GM21723 (cell line): ENCODE results near the gene PTX3.

Source experiments
- ATAC-seq: cut with Tn5 transposase; IDR thresholded peaks from one replicate; pipeline ENCODE4 v1.9.1; 2021; ENCODE audit warnings: mild to moderate bottlenecking, moderate library complexity; ENCODE audit not compliant: unreplicated experiment

The PTX3 gene

DNA sequence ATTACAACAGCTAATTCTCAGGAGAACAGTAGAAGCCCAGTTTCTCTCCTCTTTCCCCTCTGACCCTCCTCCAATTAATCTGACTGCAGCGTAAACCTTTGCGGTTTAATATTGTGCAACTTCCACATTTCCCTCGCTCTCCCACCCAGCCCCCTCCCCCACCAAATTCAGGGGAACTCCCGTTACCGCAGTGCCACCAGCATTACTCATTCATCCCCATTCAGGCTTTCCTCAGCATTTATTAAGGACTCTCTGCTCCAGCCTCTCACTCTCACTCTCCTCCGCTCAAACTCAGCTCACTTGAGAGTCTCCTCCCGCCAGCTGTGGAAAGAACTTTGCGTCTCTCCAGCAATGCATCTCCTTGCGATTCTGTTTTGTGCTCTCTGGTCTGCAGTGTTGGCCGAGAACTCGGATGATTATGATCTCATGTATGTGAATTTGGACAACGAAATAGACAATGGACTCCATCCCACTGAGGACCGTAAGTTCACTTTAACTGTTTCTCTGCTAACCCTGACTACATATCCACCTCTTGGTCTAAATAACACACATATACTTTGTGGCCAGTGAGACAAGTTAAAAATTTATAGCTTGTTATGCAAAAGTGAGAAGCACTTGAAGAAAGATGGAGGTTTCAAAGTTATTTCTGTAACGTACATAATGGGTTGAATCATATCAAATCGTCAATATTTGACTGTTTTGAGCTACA is at the start of gene PTX3:
PTX3 (plus strand) TSS at position 268 of the 709 bp plus-strand sequence; CDS start at position 352, 84 bp downstream.
- no peak for ATAC-seq

DNA sequence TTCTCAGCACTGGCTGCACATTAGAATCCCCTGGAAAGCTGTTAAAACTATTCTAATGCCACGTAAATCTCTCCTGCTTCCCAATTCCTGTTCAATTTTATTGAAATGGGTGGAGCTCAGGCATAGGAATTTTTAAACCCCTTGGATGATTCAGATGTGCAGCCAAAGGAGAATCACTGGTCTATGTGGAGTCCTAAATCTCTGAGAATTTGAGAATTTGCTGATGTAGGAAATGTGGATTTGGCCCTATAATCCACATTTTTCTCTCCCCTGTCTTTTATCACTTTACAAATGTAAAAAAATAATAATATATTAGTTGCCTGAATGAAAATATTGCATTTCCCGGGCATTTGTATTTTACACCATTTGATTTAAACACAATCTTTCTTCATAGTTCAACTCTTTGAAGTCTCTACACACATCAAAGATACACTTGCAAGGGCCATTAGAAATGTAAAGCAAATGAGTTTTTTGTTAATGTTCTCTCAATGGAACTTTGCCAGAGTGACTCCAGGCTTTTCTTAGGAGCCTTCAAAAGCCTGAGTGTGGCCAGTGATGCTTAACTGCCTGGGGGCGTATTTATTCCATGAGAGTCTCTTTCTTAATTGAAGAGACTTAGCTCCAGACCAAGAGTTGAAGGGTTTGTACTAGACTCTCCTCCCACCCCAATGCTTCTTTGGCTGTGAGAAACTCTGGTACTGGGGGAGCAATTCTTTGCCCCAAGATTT is 48.8 kb upstream of the PTX3 start:
- ATAC-seq, result no peak

DNA sequence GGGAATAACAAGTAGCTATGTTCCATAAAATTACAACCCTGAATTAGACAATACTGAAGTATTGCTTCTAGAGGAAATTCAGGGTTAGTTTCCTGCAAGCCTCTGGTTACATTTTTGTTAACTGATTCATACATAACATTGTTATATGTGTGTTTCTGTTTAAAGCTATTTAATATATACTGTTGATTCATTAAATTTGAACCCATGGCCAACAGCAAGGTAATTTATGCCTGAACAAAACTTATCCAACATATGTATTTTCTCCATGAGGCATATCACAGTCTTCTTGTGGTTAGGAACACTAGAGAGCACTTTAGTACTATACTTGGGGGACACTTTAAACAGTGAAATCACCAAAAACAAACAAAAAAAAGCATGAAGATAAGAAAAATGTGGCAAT is 47.7 kb upstream of the PTX3 start:
- ATAC-seq, result no peak

DNA sequence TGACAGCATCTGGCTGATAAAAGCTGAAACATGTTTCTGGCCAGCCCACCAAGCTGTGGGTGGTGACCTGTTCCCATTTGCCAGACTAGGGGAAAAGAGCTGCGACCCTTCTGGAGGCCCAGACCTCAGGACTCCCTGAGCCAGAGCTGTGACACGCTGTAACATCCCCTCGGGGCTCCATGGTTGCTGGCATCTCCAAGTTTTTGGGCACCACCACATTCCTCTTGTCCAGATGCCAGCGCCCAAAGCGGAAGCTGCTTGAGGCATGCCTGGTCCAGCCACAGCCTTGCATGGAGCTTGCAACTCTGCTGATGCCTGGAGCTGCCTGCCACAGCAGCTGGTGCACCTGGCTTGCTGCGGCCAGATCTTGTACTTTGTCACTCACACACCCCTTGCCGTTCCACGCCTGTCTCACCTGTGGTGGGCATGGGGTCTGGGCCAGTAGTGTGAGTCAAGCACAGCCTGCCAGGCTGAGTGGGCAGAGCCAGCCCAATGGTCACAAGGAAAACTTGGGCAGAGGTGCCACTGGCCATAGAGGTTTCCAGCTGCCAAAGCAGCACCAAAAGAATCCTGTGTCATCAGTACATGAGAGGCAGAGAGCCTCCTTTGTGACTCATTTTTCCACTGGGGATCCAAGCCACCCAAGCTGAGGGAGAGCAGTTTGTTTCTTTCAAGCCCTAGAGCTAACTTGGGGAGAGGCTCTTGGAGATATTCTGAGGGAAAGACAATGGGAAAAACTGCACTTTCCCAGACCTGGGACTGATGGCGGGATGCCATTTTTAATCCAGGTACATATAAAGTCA is 45.7 kb upstream of the PTX3 start:
- ATAC-seq, result no peak

DNA sequence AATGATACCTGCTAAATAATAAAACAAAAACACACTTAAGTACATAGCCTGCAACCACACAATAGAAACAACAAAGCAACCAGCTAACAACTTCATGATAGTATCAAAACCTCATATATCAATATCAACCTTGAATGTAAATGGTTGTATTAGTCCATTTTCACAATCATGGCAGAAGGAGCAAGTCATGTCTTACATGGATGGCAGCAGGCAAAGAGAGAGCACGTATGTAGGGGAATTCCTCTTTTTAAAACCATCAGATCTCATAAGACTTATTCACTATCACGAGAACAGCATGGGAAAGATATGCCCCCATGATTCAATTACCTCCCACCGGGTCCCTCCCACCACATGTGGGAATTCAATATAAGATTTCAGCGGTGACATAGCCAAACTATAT is 44.5 kb upstream of the PTX3 start:
- ATAC-seq, result no peak

DNA sequence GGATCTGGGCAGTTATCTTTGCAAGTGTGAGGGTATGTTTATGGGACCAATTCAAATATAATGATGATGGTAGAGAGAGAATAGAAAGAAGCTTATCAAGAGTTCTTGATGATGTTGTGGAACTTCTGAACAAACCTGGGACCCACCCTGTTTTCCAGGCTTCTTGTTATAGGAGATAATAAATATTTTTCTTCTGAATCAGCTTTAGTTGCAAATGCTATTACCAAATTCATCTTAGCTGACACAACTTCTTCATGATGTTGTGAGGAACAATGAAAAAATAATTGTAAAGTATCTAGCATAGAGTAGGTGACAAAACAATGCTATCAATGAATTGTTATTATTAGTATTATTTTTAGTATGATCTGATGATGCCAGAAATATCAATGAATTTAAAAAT is 43.5 kb upstream of the PTX3 start:
- no peak for ATAC-seq

DNA sequence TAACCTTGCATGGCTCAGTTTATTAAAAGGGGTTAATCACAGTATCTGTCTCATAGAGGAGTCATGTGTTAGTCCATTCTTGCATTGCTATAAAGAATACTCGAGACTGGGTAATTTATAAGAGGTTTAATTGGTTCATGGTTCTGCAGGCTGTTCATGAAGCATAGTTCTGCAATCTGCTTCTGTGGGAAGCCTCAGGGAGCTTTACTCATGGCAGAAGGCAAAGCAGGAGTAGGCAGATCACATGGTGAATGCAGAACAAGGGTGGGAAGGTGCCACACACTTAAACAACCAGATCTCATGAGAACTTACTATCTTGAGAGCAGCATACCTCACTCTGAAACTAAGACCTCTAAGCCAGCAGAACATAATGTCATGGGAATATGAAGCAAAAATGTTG is 42.2 kb upstream of the PTX3 start:
- no peak for ATAC-seq

DNA sequence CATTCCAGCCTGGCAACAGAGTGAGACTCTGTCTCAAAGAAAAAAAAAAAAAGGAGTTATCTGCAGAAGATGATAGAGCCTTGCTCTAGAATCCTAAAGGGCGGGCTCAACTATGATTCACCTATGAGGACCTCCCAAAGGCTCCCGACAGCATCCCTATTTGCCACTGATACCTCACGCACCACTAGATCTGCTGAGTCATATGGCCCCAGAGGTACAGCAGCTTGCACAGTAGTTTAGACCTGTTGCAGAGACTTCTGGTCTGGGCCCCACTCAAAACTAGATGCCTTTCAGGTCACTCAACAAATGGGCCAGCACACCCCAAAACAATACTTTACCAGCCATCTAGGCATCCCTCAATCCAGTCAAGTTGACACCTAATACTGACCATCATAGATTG is 38.1 kb upstream of the PTX3 start:
- ATAC-seq, result no peak

DNA sequence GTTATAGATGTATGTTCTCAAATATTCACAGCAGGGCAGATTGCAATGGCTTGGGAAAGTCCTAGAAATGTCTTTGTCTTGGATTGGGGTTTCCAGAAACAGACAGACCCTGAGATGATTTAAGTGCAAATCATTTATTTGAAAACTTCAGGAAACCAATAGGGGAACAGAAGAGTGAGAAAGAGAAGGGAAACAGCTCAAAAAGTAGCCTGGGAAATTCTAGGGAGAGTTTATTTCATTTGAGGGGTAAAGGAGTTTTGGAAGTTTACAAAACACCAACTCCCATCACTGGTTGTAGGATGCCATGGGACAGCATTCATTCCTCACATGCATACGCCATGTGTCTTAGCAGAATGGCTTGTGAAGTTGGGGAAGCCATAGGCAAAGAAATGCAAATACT is 32.3 kb upstream of the PTX3 start:
- ATAC-seq, result no peak

DNA sequence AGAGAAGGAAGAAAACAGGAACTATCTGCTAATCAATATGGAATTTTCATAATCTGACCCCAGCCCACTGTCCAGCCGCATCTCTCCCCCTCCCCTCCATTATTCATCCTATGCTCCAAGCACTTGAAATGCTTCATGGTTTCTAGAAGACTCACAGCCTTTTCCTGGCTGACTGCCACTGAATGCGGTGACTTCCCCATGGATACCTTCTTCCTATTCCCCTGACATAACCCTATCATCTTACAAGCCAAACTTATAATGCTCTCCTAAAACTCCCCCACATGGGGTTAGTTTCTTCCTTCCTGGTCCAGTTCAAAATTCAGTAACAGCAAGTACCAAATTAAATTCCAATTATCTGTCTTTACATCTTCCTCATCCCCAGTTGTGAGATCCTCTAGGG is 31.2 kb upstream of the PTX3 start:
- no peak for ATAC-seq

DNA sequence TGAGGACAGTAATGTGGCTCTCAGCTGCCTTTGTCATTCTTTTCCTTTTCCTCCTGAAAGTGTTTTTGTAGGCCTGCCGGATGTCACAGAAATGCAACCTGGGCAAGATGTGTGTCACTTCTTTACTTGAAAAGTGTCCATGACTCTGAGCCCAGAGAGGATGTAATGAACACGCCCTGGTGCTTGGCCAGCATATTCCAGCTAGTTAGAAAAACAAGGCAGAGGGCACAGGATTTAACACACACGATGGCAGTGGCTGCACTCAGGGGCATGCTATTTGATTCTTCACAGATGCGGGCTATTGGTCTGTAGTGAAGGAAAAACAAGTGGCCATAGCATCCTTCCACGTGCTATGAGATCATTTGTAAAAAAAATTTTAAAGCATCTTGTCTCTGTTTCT is 30.3 kb upstream of the PTX3 start:
- no peak for ATAC-seq

DNA sequence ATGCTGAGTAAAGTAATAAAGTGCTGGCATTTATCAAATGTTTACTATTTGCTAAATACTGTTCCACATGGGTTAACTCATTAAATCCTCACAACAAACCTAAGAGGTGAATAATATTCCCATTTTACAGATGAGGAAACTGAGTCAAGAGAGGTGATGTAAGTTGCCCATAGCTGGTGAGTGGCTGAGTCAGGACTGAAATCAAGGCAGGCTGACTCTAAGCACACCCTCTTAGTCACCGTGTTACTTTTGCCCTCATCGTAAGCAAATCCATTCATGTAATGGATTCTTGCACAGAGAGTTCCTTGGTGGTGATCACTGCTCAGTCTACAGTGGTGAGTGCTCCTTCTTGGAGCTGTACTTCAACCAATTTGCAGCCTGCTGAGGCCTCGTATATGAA is 28.9 kb upstream of the PTX3 start:
- no peak for ATAC-seq

DNA sequence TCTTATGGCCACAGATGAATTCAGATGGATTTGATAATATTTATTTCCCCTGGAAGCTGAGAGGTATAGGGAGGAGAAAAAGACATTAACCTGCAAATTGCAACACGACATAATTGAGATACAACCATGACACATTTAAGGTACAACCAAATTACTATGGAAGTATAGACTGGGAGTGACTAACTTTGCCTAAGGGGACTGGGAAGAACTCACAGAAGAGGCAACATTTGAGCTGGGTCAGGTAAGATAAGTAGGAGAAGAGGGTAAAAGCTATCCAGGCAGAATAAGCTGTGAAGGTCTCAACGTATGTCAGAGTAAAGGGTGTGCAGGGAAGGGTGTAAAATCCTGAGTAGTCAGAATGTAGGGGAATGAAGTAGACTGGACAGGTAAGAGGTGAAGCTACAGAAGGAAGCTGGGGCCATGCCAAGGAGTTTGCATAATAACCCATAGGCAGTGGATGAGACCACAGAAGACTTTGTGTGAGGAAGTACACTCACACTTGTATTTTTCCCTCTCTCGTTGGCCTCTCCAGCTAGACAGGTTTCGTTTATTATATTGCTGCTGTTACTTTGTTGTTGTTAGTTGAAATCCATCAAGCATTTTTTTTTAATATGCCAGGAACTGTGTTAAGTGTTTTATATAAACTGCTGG is 28.0 kb upstream of the PTX3 start:
- ATAC-seq, result no peak

DNA sequence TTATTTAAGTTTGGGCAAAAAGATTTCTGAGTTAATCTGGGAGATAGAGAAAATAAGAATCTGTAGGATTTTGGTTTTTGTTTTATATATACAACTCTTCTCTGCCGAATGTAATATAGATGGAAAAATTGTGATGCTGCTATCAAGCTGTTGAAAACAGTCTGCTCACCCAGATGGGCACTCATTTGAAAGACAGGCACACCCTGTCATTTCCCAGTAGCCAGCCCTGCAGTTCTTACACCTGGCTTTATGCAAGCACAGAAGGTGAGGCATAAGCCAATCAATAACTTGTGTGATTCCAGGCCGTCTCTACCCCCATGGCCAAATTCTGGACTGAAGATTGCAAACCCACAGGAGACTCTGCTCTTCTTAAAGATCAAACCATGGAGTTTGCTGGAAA is 27.1 kb upstream of the PTX3 start:
- ATAC-seq, result no peak

DNA sequence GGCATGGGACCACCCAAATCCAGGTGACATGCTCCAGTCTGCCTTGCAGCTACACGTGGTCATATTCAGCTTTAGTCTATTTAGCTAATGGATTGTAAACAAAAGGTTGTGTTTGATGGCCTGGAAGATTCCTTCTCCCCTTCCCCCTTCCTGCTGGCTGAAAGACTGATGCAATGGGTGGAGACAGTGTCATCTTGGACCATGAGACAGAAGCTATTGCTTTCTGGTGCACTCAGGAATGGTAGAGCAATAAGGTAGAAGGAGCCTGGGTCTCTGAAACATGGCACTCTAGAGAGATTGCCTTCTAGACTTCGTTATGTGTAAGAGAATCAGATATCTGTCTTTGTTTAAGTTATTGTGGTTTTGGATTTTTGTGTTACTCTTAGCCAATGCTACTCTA is 25.7 kb upstream of the PTX3 start:
- no peak for ATAC-seq

DNA sequence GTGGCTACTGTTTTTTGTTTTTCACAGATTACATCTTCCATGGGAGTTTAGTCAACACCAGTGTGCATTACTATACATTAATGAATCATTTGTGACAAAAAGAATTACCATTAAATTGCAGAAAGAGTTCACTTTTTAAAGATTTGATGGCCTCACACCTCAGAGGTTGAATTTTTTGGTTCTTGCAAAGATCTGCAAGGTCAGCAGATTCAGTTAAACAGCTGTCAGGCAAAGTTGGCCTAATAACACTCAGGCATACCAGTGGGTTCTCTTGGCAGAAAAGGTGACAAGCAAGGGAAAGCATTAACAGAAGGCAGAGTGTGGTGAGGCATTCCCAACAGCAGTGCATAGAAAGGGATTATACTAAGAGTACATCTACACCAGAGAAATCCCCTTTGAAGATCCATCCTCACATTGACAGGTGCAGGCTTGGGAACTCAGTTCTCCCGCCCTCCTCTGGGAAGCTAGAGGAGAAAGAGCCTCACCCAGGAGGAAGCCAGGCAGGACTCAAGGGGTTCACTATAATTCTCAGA is 24.3 kb upstream of the PTX3 start:
- no peak for ATAC-seq

DNA sequence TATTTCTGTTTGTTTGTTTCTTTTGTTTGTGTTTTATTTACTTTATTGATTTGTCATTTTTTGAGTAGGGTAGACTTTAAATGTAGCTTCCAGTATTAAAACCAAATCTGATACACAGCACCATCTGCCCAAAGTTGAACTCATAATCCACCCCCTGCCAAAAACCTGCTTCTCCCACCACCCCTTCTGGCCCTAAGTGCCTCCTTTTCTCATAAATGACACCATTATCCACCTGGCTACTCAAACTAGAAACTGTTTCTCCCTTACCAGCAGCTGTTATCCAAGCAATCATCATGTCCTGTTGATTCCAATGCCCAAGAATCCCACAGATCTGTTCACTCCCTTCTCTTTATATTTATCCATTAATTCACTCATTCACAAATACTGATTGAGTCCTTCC is 21.8 kb upstream of the PTX3 start:
- ATAC-seq, result no peak

DNA sequence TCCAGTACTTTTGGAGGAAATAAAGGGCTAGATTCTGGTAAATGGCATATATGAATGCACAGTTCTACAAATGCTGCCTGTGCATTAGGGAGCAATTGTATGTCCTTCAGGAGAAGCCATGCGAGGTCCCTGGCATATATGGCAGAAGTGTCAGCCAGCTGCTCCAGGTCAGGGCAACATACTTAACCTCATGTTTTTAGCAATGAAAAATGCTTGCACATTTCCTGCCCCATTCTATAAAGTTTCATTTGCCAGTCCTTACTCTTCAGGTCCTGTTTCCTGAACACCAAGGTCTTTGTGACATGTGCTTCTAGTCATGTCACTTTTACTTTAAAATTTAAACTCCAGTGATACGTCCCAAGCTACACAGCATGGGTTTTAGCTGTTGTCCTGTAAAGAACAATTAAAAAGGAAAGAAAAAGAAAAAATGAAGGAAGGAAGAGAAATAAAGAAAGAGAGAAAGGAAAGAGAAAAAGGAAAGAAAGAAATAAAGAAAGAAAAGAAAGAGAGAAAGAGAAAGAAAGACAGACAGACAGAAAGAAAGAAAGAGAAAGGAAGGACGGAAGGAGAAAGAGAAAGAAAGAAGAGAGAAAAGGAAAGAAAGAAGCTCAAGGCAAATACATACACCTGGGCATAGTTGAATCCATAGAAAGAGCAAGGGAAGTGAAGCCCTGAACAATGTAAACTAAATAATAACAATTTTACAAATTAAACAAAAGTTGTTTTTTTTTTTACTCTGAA is 20.1 kb upstream of the PTX3 start:
- no peak for ATAC-seq

DNA sequence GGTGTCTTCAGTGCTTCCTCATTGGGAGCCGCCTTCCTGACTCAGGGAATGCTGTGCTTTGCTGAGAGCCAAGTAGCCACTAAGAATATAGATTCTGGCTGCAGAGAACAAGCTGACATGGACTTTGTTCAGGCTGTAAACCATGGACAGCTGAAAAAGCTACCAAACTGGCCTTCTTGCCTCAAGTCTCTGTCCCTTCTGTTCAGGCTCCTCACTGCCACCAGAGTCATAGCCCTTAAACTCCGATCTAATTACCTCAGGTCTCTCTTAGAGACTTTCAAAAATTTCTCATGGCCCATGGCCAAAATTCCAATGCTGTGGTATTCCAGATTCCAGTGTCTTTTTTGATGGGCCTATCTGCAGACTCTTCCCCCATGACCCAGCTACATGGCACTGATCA is 19.4 kb upstream of the PTX3 start:
- ATAC-seq, result no peak

DNA sequence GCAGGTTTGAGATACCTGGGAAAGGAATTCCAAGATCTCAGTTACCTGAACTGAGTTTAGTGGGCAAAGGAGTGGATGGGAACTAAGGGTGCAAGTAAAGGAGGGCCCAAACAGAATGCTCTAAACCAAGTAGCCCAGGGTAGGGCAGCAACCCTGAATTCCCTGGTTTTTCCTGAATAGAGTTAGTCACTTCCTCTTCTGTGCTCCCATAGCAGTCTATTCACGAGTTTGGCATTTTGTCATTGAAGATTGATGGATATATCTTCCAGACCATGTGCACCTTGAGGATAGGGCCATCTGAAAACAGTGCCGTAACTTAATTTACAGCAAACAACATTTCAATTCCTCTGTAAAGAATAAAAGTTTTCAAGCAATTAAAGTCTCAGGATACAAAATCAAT is 18.5 kb upstream of the PTX3 start:
- no peak for ATAC-seq
